ENCODE measurements around the gene LYL1. TPM values are rescaled to one million over a fixed set of nuclear protein-coding genes. Genes with fewer than 3 reads are reported as not detected.

The LYL1 gene
- total and polyA plus RNA-seq, 2 of the 13 experiments (the other 11 are each of a cell fraction or from before 2014, with no cell fraction given), result 0.75 to 0.92 TPM

GRCh38 chr19:13093407-13094105, 9.1 kb downstream of the LYL1 start (continued):
- TF ChIP-seq ZNF460 (CRISPR knock-in tag; IDR thresholded peaks at IDR 0.05; ENCODE audit: borderline replicate concordance), result no peak
- no peak for TF ChIP-seq ZNF264 (CRISPR knock-in tag; IDR thresholded peaks at IDR 0.05)
- no peak for TF ChIP-seq ZNF3 (CRISPR knock-in tag; IDR thresholded peaks at IDR 0.05)
- TF ChIP-seq PCBP1 (IDR thresholded peaks at IDR 0.05; ENCODE audit: borderline replicate concordance, low read depth, low read length), result no peak
- no peak for TF ChIP-seq TERF1 (CRISPR knock-in tag; IDR thresholded peaks at IDR 0.05)
- no peak for TF ChIP-seq ZNF781 (CRISPR knock-in tag; IDR thresholded peaks at IDR 0.05; ENCODE audit: borderline replicate concordance, not compliant biosample characterization)
- TF ChIP-seq ZNF143 (CRISPR knock-in tag; IDR thresholded peaks at IDR 0.05), result no peak
- TF ChIP-seq ZFAT (CRISPR knock-in tag; conservative IDR thresholded peaks at IDR 0.05), result no peak
- no peak for TF ChIP-seq E2F2 (CRISPR knock-in tag; IDR thresholded peaks at IDR 0.05; ENCODE audit: borderline replicate concordance)
- no peak for TF ChIP-seq ZBTB1 (CRISPR knock-in tag; IDR thresholded peaks at IDR 0.05; ENCODE audit: borderline replicate concordance)
- TF ChIP-seq GPBP1L1 (CRISPR knock-in tag; IDR thresholded peaks at IDR 0.05), result no peak
- no peak for TF ChIP-seq TIGD3 (CRISPR knock-in tag; IDR thresholded peaks at IDR 0.05; ENCODE audit: borderline replicate concordance)
- peak; percentile 40; the same call in 1 of the 2 replicates for TF ChIP-seq MYC (CRISPR knock-in tag; IDR thresholded peaks at IDR 0.05; ENCODE audit: borderline replicate concordance)
- no peak for TF ChIP-seq ZNF615 (CRISPR knock-in tag; IDR thresholded peaks at IDR 0.05; ENCODE audit: borderline replicate concordance)
- TF ChIP-seq ZNF414 (CRISPR knock-in tag; IDR thresholded peaks at IDR 0.05), result no peak
- TF ChIP-seq ZSCAN9 (CRISPR knock-in tag; IDR thresholded peaks at IDR 0.05; ENCODE audit: borderline replicate concordance), result no peak
- no peak for TF ChIP-seq ZNF704 (CRISPR knock-in tag; IDR thresholded peaks at IDR 0.05; ENCODE audit: borderline replicate concordance)
- no peak for TF ChIP-seq ESRRA (CRISPR knock-in tag; IDR thresholded peaks at IDR 0.05; ENCODE audit: low read depth)
- peak; percentile 33; the same call in 1 of the 2 replicates for TF ChIP-seq SOX5 (CRISPR knock-in tag; IDR thresholded peaks at IDR 0.05; ENCODE audit: borderline replicate concordance)
- TF ChIP-seq ZNF775 (CRISPR knock-in tag; IDR thresholded peaks at IDR 0.05; ENCODE audit: borderline replicate concordance), result no peak
- TF ChIP-seq MXD1 (CRISPR knock-in tag; IDR thresholded peaks at IDR 0.05), result no peak
- no peak for TF ChIP-seq ZNF260 (CRISPR knock-in tag; IDR thresholded peaks at IDR 0.05; ENCODE audit: borderline replicate concordance, low read depth)
